CD14-positive monocyte (primary cell): Measurements from ENCODE around the gene UGT1A10. TPM values are rescaled to one million over a fixed set of nuclear protein-coding genes. Genes with fewer than 3 reads are reported as not detected.

Experiments
- DNase-seq, 3 donors: peaks; one replicate each; pipeline ENCODE4 v3.0.0-alpha.2; 2011 to 2022
- H2AFZ ChIP-seq: 2 replicates; pipeline ENCODE4 v1.6.0; 2012; ENCODE audit warnings: mild to moderate bottlenecking, low read depth, low read length, inconsistent platforms; ENCODE audit not compliant: insufficient read depth, poor library complexity, severe bottlenecking
- H3K27ac ChIP-seq, 2 donors: 1 replicate in 1 of 2; 2 replicates in 1 of 2; pipeline ENCODE4 v1.5.1; 2012 to 2013; ENCODE audit warnings: low read length in 2 of 2, control low read depth in 1 of 2, inconsistent platforms in 1 of 2, low read depth in 1 of 2, mild to moderate bottlenecking in 1 of 2
- H3K27me3 ChIP-seq, 2 donors: one replicate each; pipeline versions ENCODE4 v1.6.0 to v1.6.1; 2011 to 2013; ENCODE audit warnings: low read length in 2 of 2; ENCODE audit not compliant: control insufficient read depth in 2 of 2, insufficient read depth in 2 of 2
- H3K36me3 ChIP-seq, 2 donors: replicated peaks in 1 of 2; 1 replicate in 1 of 2; 2 replicates in 1 of 2; pipeline versions ENCODE4 v1.5.1 to v1.6.1; 2012 to 2013; ENCODE audit warnings: low read length in 2 of 2, control low read depth in 1 of 2, inconsistent platforms in 1 of 2, mild to moderate bottlenecking in 1 of 2; ENCODE audit not compliant: insufficient read depth in 2 of 2, control insufficient read depth in 1 of 2
- H3K4me1 ChIP-seq, 2 donors: 1 replicate in 1 of 2; 2 replicates in 1 of 2; pipeline versions ENCODE4 v1.5.1 to v1.6.1; 2012 to 2013; ENCODE audit warnings: low read length in 2 of 2, control low read depth in 1 of 2, inconsistent platforms in 1 of 2, mild to moderate bottlenecking in 1 of 2, moderate library complexity in 1 of 2; ENCODE audit not compliant: insufficient read depth in 2 of 2, control insufficient read depth in 1 of 2
- H3K4me2 ChIP-seq: replicated peaks from 2 replicates; pipeline ENCODE3; 2012; ENCODE audit warnings: low read length, moderate library complexity, mild to moderate bottlenecking; ENCODE audit not compliant: poor library complexity, severe bottlenecking; ENCODE audit errors: extremely low read depth
- H3K4me3 ChIP-seq, 3 experiments: fragments of 200-600 bp in 1 of 3; sonication (generic) in 1 of 3; replicated peaks in 1 of 3; 1 replicate in 2 of 3; 2 replicates in 1 of 3; pipeline ENCODE4 v1.5.1; 2011 to 2013; ENCODE audit warnings: low read length in 3 of 3, mild to moderate bottlenecking in 3 of 3, control low read depth in 2 of 3, low read depth in 2 of 3, inconsistent platforms in 1 of 3, moderate library complexity in 1 of 3
- H3K79me2 ChIP-seq: 2 replicates; pipeline ENCODE4 v1.6.0; 2012; ENCODE audit warnings: mild to moderate bottlenecking, control low read depth, inconsistent platforms, low read length, moderate library complexity; ENCODE audit not compliant: insufficient read depth
- H3K9ac ChIP-seq: 2 replicates; pipeline ENCODE4 v1.6.0; 2017; ENCODE audit warnings: low read length, mild to moderate bottlenecking; ENCODE audit not compliant: insufficient read depth, poor library complexity, severe bottlenecking
- H3K9me3 ChIP-seq, 2 donors: replicated peaks in 1 of 2; 1 replicate in 1 of 2; 2 replicates in 1 of 2; pipeline versions ENCODE4 v1.5.1 to v1.6.1; 2012 to 2013; ENCODE audit warnings: low read length in 2 of 2, control low read depth in 1 of 2; ENCODE audit not compliant: control insufficient read depth in 1 of 2, insufficient read depth in 1 of 2
- H4K20me1 ChIP-seq: 2 replicates; pipeline ENCODE4 v1.6.0; 2012; ENCODE audit warnings: mild to moderate bottlenecking, low read length, control low read depth, moderate library complexity; ENCODE audit not compliant: insufficient read depth
- H3K27ac Mint-ChIP-seq, 7 donors: one replicate each; pipeline ENCODE4 v1.8.0; 2020; ENCODE audit warnings: mild to moderate bottlenecking in 7 of 7, mixed read lengths in 7 of 7, moderate library complexity in 6 of 7, inconsistent platforms in 2 of 7
- H3K27me3 Mint-ChIP-seq, 3 donors: one replicate each; pipeline ENCODE4 v1.8.0; 2021 to 2022; ENCODE audit warnings: low read depth in 3 of 3, mild to moderate bottlenecking in 3 of 3, mixed read lengths in 3 of 3, moderate library complexity in 3 of 3, inconsistent platforms in 1 of 3
- H3K36me3 Mint-ChIP-seq, 2 donors: one replicate each; pipeline ENCODE4 v1.8.0; 2020; ENCODE audit warnings: mixed read lengths in 2 of 2, inconsistent platforms in 1 of 2, mild to moderate bottlenecking in 1 of 2
- H3K4me1 Mint-ChIP-seq: one replicate; pipeline ENCODE4 v1.8.0; 2020; ENCODE audit warnings: mild to moderate bottlenecking, mixed read lengths
- H3K4me3 Mint-ChIP-seq, 2 donors: one replicate each; pipeline ENCODE4 v1.8.0; 2020; ENCODE audit warnings: mild to moderate bottlenecking in 2 of 2, mixed read lengths in 2 of 2, moderate library complexity in 1 of 2
- H3K9me3 Mint-ChIP-seq, 7 donors: one replicate each; pipeline ENCODE4 v1.8.0; 2020 to 2022; ENCODE audit warnings: mixed read lengths in 7 of 7, mild to moderate bottlenecking in 6 of 7, moderate library complexity in 6 of 7, inconsistent platforms in 2 of 7
- CTCF ChIP-seq: fragments of 200-600 bp; IDR thresholded peaks from one replicate; pipeline ENCODE4 v1.8.0; 2022; ENCODE audit warnings: antibody characterized with exemption, mild to moderate bottlenecking
- WGBS: methylation state at CpG from one replicate; pipeline ENCODE4 v1.1.5; 2013; ENCODE audit warnings: missing lambda C conversion rate; ENCODE audit not compliant: insufficient coverage; 5-methylcytosine and 5-hydroxymethylcytosine counted together
- intact Hi-C, 2 donors: fragments of 100-400 bp; cut with micrococcal nuclease; formaldehyde crosslinking; loops; one replicate each; pipeline versions ENCODE4 v1.15.0 to v1.15.1; 2023
- polyA plus RNA-seq, 3 donors: library from polyadenylated mRNA; depleted of rRNA in 1 of 3; unstranded in 2 of 3; stranded (reverse) in 1 of 3; fragments of 300-500 nt in 2 of 3; fragments of >200 nt in 1 of 3; fragmentation: Illumina TruSeq in 2 of 3; gene quantifications; 1 replicate in 2 of 3; 2 replicates in 1 of 3; pipeline ENCODE4 v1.2.3, GENCODE V29; 2012 to 2021

The UGT1A10 gene
- polyA plus RNA-seq, 3 donors: not detected

GRCh38 chr2:233593201-233593600 lies 43.0 kb upstream of the UGT1A10 start:
- H3K4me1 ChIP-seq: no peaks in the 10 kb centered on the region
- DNase-seq: no peak
- H3K9ac ChIP-seq: no peak overlapping the region
- no peaks in the 10 kb centered on the region for H3K27me3 ChIP-seq
- Mint-ChIP-seq H3K9me3 (peaks cover 0 to 4% (median 0%) of the 10 kb centered on the region in 7 donors), H3K4me1 (no peaks in the 10 kb centered on the region), H3K36me3 (no peaks in the 10 kb centered on the region), H3K27me3 (peaks cover 0 to 4% (median 3%) of the 10 kb centered on the region in 3 donors), H3K4me3 (no peak overlapping the region), H3K27ac (peak overlapping the region in 1 of 7 donors; percentile 7)
- no peak for TF ChIP-seq CTCF
- no peak overlapping the region for H2AFZ ChIP-seq
- H3K79me2 ChIP-seq: no peaks in the 10 kb centered on the region
- no peak overlapping the region for H3K27ac ChIP-seq
- no peak overlapping the region for H3K4me2 ChIP-seq
- no peak overlapping the region for H3K4me3 ChIP-seq
- H4K20me1 ChIP-seq: no peaks in the 10 kb centered on the region
- intact Hi-C loops: no loop called here
- H3K9me3 ChIP-seq: no peaks in the 10 kb centered on the region
- H3K36me3 ChIP-seq: no peaks in the 10 kb centered on the region
- WGBS: 100% methylated on average over 3 of the region's 8 CpGs

GRCh38 chr2:233597522-233597921 lies 38.7 kb upstream of the UGT1A10 start:
- Histone ChIP-seq H4K20me1 (no peaks in the 10 kb centered on the region), H2AFZ (no peak overlapping the region), H3K27ac (no peak overlapping the region), H3K27me3 (no peaks in the 10 kb centered on the region), H3K4me1 (no peaks in the 10 kb centered on the region), H3K4me3 (no peak overlapping the region), H3K4me2 (no peak overlapping the region), H3K79me2 (no peaks in the 10 kb centered on the region), H3K9ac (no peak overlapping the region), H3K36me3 (no peaks in the 10 kb centered on the region), H3K9me3 (no peaks in the 10 kb centered on the region)
- no peak for DNase-seq
- Mint-ChIP-seq H3K27ac (no peak overlapping the region), H3K4me1 (no peaks in the 10 kb centered on the region), H3K36me3 (no peaks in the 10 kb centered on the region), H3K9me3 (peaks cover 0 to 4% (median 1%) of the 10 kb centered on the region in 7 donors), H3K27me3 (peaks cover 5 to 9% (median 5%) of the 10 kb centered on the region in 3 donors), H3K4me3 (no peak overlapping the region)
- intact Hi-C loops: no loop called here
- no peak for TF ChIP-seq CTCF
- no CpG with 5 or more reads among the region's 1 CpG for WGBS
